SW 1271 (cell line): ENCODE results near the gene SLC44A4.
"Not testable (repeated sequence)": the region's sequence is repeated elsewhere in the genome, so short reads cannot be mapped to it uniquely, and the experiment has no call there.

Experiments
- DNase-seq, 2 experiments: peaks; one replicate each; lab custom pipeline; 2025; lab: John Stamatoyannopoulos, UW

Gene SLC44A4

DNA sequence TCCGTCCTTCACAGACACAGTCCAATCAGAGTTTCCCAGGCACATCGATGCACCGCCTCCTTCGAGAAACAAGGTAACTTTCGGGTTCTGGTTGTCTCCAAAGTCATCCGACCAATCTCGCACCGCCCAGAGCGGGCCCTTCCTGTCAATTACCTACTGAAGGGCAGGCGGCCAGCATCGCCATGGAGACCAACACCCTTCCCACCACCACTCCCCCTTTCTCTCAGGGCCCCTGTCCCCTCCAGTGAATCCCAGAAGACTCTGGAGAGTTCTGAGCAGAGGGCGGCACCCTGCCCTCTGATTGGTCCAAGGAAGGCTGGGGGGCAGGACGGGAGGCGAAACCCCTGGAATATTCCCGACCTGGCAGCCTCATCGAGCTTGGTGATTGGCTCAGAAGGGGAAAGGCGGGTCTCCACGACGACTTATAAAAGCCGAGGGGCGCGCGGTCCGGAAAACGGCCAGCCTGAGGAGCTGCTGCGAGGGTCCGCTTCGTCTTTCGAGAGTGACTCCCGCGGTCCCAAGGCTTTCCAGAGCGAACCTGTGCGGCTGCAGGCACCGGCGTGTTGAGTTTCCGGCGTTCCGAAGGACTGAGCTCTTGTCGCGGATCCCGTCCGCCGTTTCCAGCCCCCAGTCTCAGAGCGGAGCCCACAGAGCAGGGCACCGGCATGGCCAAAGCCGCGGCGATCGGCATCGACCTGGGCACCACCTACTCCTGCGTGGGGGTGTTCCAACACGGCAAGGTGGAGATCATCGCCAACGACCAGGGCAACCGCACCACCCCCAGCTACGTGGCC is 51.3 kb downstream of the SLC44A4 start, which contains the start of gene HSPA1B:
Gene HSPA1B (plus strand): TSS at position 453 of the 794 bp plus-strand sequence. CDS start 213 bp downstream, at position 666.
- peak; percentile 100 for DNase-seq

DNA sequence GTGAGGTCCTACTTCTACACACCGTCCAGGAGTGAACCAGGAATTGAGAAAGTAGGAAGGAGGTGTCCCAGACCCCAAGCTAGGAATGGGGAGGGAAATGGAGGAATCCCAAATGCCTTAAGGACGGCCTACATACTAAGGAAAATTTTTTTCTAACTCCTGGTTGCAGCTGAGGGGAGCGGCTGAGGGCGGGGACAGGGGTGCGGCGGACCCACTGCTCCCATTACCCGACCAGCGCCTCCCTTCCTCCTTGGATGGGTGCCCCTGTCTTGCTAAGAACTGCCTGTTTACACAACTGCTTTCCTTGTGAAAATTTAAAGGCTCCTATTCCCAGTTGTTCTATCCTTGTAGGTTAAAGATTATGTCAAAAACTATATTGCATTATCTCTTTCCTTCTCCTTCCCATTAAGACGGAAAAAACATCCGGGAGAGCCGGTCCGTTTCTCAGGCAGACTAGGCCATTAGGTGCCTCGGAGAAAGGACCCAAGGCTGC is 52.0 kb downstream of the SLC44A4 start:
- peak; percentile 51 to 94 for DNase-seq

DNA sequence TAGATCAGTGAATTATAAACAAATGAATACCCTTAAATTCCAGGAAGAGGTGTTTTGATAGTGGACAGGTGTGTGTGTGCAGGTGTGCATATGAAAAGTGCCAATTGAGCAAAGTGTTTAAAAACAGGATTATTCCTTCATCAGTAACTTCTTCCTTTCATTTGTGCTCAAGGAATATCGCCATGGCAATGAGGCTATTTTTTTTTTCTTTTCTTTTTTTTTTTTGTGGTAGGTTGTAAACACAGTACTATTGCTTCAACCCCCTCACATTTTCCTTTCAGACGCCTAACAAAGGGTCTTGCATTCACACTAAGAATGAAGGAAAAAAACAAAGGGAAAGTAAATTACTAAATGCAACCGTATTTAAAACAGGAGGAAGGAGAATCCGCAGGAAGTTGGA is 53.2 kb downstream of the SLC44A4 start:
- DNase-seq = no peak

DNA sequence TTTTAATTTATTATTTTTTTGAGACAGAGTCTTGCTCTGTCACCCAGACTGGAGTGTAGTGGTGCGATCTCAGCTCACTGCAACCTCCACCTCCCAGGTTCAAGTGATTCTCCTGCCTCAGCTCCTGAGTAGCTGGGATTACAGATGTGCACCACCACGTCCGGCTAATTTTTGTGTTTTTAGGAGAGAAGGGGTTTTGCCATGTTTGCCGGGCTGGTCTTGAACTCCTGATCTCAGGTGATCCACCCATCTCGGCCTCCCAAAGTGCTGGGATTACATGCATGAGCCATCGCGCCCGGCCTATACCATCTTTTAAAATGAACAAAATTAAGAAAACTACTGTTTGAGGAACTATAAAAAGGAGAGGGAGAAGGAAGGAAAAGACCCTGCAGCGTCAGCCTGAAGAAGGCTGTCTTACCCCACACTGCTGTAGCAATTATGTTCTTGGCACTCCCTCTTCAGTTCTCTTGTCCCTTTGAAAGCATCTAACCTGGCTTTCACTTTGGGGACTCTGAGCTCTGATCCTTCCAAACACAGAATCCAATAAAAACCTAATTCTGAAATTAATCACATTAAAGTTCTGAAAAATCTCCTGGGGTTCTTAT is 55.1 kb downstream of the SLC44A4 start:
- DNase-seq = not testable (repeated sequence)

DNA sequence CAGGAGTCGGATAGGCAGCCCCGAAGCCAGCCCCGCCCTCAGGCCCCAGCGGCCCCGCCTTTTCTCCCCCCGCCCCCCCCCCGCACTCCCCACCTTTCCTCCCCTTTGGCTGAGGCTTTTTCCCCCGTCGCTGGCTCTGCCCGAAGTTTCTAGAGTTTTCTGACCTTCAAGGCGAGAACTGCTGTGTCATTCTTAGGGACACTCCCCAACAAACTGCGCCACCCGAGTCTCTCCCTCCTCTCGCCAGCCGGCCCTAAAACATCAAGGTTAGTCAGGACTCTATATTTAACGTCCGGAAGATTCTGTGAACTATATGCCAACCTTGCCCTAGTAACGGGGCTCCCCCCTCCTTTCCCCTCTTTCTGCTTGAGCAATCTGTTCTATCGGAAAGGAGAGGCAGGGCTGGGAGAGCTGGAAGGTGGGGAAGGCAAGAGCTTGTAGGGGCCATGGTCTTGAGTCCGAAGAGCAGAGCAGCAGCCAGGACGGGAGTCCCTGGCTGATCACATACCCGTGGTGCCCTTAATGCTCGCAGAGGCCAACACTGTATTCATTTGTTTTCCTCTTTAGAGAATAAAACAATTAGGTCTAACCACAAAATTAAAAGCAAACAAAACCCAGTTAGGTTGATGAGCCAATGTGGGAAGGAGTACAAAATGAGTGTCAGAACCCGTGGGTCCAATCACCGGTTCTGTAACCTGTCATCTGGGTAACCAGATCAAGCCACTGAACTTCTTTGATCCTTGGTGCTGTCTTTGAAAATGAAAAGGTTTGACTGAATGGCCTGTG is 56.6 kb downstream of the SLC44A4 start:
- DNase-seq = peak; percentile 48 to 79

DNA sequence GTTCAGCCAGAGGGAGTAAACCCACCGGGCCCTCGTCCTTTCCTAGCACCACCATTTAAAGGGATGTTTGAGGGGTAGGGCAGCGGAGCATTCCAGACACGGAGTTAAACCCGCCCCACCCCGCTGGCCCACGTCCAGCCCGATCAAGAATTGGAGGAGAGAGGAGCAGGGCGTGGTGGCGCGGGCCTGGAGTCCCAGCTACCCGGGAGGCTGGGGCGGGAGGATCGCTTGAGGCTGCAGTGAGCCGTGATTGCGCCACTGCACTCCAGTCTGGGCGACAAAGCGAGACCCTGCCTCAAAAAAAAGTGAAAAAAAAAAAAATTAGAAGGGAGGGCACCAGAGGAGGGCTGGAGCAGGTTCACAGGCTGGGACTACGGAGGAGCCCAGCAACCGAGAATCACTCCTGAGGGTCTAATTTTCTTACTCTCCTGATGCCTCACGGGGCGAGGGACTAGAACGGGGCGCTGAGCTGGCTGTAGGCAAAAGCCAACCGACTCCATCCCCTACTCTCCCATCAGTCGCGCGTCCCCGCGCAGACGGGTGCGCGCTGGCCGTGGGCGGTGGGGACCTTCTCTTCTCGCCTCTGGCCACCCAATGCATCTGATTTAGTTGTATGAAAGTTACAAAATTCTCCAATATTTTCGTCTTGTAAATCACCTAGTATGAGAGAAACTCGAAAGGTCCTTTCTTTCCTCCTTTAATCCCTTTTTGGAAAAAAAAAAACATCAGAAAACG is 57.3 kb downstream of the SLC44A4 start:
- DNase-seq = peak in 1 of 2 experiments; percentile 79

DNA sequence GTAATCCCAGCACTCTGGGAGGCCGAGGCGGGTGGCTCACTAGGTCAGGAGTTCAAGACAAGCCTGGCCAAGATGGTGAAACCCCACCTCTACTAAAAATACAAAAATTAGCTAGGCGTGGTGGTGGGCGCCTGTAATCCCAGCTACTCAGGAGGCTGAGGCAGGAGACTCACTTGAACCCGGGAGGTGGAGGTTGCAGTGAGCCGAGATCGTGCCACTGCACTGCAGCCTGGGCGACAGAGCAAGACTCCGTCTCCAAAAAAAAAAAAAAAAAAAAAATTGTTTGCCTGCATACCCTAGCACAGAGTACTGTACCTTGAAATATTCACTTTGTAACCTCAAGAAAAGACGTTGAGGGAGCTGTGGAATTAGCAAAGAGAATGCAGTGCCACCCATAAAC is 58.4 kb downstream of the SLC44A4 start:
- not testable (repeated sequence) for DNase-seq

DNA sequence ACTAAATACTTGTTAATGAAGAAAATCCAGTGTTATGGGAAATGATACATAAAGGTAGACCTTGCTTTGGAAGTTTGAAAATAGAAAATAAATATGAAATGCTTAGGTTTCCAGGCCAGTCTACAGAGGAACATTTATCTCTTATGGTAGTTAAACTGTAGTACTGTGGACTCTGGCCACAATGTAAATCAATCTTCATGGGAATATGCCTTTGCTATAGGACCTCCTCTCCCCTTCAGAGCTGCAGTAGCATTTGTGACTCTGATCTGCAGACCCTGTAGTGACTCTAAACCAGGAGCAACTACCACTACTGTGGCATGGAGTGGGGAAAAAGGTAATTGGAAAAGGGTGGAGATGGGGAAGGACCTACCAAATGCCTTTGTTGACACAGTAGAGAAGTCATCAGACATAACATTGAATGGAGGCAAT is 58.9 kb downstream of the SLC44A4 start:
- DNase-seq = no peak

DNA sequence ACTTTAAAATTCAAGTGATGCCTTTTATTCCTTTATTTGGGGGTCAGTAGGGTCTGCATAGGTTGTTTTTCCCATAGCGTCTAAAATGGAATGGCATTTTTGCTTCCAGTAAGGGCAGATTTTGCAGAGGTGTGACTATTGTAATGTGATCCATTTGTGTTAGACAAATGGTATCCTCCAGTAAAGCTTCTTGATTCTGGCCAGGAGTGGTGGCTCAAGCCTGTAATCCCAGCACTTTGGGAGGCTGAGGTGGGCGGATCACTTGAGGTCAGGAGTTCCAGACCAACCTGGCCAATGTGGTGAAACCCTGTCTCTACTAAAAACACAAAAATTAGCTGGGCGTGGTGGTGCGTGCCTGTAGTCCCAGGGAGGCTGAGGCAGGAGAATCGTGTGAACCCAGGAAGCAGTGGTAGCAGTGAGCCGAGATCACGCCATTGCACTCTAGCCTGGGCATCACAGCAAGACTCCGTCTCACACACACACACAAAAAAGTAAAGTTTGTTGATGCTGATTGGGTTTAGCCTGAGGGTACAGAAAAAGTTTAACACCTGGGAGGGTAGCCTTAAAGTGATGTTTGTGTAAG is 60.8 kb downstream of the SLC44A4 start:
- DNase-seq = not testable (repeated sequence)

DNA sequence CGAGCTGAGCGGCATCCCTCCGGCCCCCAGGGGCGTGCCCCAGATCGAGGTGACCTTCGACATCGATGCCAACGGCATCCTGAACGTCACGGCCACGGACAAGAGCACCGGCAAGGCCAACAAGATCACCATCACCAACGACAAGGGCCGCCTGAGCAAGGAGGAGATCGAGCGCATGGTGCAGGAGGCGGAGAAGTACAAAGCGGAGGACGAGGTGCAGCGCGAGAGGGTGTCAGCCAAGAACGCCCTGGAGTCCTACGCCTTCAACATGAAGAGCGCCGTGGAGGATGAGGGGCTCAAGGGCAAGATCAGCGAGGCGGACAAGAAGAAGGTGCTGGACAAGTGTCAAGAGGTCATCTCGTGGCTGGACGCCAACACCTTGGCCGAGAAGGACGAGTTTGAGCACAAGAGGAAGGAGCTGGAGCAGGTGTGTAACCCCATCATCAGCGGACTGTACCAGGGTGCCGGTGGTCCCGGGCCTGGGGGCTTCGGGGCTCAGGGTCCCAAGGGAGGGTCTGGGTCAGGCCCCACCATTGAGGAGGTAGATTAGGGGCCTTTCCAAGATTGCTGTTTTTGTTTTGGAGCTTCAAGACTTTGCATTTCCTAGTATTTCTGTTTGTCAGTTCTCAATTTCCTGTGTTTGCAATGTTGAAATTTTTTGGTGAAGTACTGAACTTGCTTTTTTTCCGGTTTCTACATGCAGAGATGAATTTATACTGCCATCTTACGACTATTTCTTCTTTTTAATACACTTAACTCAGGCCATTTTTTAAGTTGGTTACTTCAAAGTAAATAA is 61.5 kb downstream of the SLC44A4 start:
- peak in 1 of 2 experiments; percentile 36 for DNase-seq

DNA sequence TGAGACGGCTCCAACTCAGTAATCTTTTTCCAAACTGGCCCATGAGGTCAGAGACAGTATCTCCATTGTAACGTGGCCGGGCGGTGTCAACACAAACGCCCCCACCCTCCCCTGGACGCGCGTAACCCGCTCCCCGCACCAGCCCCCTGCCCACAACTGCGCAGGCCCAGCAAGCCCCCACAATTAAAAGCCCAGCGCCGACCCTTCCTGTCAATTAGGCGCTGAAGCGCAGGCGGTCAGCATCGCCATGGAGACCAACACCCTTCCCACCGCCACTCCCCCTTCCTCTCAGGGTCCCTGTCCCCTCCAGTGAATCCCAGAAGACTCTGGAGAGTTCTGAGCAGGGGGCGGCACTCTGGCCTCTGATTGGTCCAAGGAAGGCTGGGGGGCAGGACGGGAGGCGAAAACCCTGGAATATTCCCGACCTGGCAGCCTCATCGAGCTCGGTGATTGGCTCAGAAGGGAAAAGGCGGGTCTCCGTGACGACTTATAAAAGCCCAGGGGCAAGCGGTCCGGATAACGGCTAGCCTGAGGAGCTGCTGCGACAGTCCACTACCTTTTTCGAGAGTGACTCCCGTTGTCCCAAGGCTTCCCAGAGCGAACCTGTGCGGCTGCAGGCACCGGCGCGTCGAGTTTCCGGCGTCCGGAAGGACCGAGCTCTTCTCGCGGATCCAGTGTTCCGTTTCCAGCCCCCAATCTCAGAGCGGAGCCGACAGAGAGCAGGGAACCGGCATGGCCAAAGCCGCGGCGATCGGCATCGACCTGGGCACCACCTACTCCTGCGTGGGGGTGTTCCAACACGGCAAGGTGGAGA is 63.6 kb downstream of the SLC44A4 start, which contains the start of the genes HSPA1A and HSPA1L:
Gene HSPA1A (plus strand): TSS at position 519 of the 814 bp plus-strand sequence. CDS start 214 bp downstream, at position 733.
Gene HSPA1L (minus strand): TSS at position 259 of the 814 bp plus-strand sequence. CDS start 3,311 bp downstream, outside the sequence.
- peak; percentile 98 to 99 for DNase-seq

DNA sequence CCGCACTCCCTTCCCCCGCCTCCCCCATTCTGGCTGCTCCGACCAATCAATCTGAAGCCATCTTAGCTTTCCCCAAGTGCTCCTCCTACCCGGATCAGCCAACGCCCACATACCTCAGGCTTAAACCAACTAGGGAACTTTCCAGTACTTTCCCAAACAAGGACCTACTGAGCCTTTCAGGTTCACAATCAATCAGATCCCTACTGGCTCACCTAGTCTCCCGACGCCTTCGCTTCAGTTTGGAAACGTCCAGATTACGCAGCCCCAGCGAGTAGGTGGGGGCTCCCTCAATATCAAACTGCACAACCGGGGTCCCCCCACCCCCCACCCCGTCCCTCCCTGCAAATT is 64.1 kb downstream of the SLC44A4 start:
- peak; percentile 91 to 97 for DNase-seq

DNA sequence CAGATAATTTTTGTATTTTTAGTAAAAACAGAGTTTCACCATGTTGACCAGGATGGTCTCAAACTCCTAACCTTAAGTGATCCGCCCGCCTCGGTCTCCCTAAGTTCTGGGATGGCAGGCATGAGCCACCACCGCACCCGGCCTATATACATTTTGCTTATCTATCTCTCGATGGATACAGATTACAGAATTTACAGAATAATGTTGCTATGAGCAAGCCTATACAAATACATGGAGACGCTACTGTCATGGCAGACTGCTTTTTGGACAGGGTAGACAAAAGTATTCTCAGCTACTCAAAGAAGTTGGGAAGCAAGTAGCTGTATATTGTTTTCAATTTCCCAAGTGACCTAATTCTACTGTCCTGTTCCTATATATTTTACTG is 65.3 kb downstream of the SLC44A4 start:
- no peak for DNase-seq
